Activated T-cell treated with anti-CD3 and anti-CD28 coated beads for 24 hours (primary cell): Measurements from ENCODE around the gene RPL29.

ENCODE experiments used
- DNase-seq: peaks from one replicate; pipeline ENCODE4 v3.0.0-alpha.2; 2020; ENCODE audit warnings: low read depth

Gene RPL29

DNA sequence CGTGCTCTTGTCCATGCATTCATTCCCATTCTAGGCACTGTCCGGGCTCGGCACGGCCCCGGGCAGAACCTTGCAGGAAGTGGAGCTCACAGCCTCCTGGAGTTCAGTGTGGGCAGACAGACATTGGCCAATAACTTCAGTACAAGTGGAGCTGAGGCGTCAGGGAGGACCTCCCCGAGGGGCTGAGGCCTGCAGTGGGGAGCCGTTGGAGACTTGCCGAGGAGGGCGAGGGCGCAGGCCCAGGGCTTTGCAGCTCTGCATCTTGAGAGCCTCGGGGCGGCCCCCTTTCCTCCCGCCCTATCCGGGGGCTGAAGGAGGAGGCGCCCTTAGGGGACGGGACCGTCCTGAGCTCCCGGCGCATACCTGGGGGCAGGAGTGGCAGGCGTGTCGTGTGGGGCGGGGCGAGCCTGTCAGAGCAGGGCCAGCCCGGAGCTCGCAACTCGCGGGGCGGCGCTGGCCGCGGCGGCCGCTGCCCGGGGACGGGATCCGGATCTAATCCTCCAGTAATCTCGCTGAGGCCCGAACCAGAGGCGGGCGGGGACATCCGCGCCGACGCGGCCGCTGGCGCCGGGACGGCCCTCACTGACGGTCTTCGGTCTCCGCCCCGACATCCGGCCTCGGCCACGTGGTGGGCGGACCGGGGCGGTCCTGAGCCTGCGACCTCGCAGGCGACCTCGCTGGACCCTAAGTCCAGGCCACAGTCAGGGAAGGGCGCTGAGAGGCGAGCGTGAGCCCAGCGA, 12.7 kb downstream of the RPL29 start, which contains the start of gene ACY1:
Gene ACY1, plus strand, starts transcription at position 698 of the 740 bp plus-strand sequence. CDS start 530 bp downstream, outside the sequence.
- DNase-seq = peak; percentile 73

DNA sequence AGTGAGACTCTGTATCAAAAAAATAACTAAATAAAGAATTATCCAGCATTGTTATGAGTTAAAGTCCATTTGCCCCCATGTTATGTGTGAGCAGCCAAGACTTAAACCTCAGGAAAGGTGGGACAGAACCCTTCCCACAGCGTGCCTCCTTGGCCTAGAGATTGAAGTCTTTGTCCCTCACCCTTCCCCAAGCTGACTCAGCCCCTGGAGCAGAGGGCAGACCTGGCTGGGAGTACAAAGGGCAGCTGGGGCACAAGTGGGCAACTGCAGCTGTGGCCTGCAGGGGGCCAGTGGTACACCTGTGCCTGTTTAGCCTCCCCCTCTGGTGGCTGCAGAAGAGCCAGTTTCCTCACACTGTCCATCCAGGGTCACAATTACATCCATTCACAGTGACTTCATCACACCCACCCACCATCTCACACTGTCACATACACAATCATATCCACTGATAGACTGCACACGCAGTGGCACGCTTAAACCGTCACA, 13.3 kb downstream of the RPL29 start:
- DNase-seq = no peak

DNA sequence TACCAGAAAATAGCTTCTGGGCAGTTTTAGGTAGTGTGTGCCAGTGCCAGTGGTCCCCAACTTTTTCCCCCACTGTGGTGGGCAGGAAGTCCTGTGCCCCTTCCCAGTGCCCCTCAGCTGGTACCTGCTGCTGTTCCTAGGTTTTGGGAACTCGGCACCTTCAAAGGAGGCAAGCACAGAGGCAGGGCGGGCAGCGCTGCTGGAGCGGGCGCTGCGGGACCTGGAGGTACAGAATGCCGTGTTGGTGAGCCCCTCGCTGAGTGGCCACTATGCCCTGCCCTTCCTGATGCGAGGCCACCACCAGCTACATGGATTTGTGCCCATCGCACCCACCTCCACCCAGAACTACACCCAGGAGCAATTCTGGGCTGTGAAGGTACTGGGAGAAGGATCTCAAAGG, 15.4 kb downstream of the RPL29 start:
- DNase-seq = no peak

DNA sequence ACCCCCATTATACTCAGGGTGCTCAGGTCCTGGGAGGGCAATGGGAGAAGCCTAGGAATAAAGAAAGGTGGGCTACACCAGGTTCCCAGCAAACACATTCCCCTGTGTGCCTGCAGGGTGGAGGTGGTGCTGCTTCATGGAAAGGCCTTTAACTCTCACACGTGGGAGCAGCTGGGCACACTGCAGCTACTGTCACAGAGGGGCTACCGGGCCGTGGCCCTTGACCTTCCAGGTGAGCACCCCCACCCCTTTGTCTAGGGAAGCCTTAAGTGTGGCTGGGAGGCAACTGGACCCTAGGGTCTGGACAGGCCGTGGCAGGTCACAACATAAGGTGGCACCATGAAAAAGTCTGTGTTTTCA, 17.6 kb downstream of the RPL29 start:
- no peak for DNase-seq

DNA sequence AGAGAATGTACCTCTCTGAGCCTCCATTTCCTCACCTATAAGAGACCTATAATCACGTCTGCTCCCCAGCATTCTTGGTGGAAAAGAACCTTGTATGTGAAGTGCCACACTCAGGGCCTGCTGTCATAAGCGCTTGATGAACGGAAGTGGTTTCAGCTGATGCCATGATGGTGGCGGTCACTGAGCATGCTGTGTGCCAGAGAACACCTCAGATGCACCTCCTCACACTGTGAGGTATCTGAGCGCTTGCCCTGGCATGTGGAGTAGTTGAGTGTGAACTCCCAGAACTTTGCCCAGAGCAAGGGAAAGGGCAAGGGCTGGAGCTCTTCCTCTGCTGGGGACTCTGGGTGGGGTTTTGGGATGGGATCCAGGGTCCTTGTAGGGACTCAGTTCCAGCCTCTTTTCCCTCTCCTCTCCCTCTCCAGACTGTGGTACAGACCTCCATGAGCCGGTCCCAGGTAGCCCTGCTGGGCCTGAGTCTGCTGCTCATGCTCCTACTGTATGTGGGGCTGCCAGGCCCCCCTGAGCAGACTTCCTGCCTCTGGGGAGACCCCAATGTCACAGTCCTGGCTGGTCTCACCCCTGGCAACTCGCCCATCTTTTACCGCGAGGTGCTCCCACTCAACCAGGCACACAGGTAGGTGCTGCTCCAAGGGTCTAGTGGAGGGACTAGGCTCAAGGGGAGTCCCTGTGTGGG, 18.1 kb downstream of the RPL29 start:
- no peak for DNase-seq

DNA sequence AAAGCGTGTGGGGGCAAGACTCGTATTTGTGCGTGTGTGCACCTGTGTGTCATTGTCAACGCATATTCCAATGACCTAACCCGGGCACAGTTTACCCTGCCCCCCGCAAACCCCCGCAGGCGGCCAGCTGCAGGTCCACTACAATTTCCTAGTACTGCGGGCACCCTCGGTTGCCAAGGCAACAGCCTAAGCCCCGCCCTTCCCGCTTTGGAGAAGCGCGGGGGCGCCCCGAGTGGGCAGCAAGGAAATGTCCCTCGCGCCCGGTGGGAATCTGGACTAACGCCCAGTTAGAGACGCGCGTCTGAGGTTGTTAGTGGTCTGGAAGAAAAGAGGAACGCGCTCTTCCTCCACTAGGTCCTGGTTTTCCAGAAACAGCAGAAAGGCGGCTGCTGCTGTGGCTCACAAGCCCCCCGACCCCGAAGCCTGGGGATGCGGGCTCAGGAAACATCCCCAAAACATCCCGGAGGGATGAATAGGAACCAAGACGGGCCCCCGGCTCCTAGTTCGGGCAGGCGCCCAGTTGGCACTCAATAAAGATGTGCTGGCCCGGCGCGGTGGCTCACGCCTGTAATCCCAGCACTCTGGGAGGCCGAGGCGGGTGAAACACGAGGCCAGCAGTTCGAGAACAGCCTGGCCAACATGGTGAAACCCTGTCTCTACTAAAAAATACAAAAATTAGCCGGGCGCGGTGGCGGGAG, 19.7 kb downstream of the RPL29 start:
- DNase-seq = no peak

DNA sequence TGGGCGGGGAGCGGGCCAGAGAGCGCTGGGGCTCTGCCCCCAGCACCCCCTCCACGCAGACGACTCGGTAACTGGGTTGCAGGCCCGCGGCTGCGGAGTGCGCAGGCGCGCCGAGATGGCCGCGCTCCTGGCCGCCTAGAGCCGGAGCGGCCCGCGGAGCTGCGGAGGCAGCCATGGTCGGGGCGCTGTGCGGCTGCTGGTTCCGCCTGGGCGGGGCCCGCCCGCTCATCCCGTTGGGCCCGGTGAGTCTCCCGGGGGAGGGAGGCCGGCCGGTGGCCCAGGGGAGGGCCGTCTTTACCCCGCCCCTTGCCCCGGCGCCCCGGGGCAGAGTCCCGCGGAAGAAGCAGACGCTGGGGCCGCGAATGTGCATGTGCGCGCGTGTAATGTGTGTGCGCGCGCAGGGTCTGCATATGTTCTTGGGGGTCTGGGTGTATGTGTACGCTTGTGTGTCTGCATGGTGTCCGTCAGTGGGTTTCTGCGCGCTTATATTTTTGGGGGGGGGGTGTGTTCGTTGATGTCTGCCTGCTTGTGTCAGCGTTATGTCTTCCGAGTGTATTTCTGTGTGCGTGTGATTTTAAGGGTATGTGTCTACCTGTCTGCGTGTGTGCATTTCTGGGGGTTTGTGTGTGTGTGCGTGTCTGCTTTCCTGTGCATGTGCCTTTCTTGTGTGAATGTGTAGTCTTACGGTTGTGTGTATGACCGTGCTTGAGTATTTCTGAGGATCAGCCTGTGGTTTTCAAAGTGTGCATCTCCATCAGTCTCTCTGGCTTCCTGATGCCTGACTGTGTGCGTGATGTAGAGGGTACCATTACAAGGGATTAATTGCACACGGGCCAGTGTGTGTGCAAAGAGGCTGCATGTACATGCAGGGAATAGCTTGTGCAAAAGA, 20.5 kb downstream of the RPL29 start, which contains the start of gene ABHD14A:
Gene ABHD14A, plus strand, starts transcription at position 102 of the 889 bp plus-strand sequence. Its CDS starts 72 bp downstream, at position 174.
- DNase-seq = peak; percentile 54

DNA sequence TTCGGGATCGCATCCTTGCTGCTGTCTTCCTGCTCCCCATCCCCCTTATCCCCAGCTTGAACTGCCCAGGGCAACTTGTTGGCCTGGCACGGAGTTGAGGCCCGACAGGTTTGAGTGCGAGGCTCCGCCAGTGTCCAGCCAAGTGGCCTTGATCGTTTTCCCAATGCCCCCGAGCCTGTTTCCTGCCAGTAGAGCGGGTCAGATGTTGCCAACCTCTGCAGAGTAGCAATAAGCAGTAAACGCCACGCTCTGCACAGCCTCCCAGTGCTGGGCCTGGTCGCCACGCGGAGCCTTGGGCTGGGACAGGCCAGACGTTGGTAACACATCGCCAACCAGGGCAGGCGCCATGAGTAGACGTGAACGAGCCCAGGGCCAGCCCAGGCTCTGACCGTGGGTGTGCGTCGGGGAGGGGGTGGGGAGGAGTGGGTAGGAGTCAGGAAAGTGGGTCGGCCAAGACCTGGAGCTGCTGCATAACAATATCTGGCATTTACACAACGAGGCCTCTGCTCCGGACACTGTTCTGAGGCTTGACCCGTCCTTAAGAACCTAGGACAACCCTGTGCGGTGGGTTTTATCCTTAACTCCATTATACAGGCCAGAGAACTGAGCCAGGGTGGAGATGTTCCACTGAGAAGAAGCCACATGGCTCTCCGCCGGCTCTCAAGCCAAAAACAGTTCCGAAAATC, 21.3 kb downstream of the RPL29 start:
- DNase-seq = no peak

DNA sequence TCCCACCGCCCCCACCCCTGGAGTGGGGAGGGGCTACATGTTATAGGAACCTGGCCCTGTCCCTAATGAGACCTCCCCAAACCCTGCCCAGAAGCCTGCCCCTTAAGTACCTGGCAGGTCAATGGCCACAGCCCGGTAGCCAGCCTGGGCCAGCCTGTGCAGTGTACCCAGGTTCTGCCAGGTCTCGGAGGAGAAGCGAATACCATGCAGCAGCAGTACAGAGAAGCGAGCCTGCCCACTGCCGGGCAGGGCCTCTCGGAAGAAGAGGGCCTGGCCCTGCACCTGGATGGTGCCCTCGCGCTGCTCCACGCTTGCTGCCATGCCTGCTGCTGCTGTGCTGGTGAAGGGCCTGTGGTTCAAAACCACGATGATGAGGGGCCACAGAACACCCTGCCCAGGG, 24.3 kb downstream of the RPL29 start:
- DNase-seq = no peak

DNA sequence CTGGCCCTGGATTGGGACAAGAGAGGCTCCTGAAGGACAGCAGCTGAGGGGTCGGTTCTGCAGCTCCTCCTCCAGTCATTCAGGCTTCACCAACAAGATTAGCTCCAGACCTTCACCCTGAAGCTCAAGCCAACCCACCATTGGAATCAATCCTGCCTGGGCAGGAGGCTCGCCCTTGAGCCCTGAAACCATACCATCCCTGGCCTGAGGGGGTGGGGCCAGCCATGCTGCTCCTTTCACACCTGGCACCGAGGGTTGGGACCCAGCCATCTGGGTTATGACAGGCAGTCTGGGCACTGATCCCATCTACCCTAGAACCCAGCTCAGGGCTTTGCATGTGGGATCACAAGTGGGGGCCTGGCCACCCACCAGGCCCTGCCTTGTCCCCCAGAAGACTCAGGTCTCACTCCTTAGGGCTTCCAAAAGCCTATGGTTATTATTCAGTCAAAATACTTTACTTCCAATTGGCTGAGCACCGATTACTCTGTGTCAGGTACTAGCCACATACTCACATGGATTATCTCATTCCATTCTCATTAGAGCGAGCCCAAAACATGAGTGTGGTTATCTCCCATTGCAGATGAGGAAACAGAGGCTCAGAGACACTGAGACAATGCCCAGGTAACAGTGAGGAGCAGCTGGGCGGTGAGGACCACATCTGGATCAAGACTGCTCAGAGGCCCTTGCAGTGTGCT, 24.9 kb downstream of the RPL29 start:
- no peak for DNase-seq

DNA sequence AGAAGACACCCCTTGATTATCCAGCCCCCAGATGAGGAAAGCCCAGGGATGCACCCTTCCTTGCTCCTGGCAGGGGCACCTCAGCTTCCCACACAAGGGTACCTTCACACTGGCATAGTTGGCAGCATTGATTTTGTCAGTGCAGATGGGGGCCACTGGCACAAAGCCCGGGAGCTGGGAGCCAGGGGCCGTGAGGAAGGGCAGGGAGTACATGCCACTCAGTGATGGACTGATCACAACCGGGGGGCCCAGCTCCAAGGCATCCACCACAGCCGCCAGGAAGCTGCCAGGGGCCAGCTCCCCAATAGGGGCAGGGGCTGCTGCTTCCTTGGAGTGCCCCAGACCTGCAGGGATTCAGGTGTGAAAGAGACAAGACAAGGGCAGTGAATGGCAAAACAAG, 25.9 kb downstream of the RPL29 start:
- DNase-seq = no peak

DNA sequence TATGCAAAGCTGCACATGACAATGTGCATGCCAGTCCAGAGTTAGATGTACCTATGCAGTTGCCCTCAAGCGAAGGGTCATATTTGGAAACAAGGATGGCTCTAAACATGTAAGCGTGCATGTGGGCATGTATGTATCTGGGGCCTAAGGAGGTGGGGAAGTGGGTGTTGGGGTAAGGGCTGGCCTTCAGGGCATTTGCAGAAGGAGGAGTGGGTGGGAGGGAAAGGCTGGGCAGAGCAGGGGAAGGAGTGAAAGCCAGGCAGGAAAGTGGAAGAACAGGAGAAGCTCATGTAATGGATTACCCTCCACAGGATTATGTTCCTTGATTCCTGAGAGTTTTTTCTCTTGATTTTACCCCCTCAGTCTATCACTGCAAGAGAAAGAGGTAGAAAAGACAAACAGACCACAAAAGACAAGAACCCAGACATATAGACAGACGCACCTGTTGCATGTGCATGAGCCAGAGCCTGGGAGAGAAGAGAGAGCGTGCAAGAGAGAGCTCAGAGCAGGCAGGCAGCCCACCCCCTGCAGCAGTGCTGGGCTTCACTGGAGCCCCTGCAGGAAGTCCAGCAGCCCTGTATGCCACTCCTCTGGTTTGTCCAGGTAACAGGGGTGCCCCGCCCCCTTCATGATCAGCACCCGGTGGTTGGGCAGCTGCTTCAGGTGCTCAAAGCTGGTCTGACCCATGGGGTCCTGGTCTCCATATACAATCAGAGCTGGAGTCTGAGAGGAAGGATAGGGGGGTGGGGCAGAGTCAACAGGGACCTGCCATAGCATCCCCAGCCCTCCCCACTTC, 26.6 kb downstream of the RPL29 start:
- DNase-seq = no peak

DNA sequence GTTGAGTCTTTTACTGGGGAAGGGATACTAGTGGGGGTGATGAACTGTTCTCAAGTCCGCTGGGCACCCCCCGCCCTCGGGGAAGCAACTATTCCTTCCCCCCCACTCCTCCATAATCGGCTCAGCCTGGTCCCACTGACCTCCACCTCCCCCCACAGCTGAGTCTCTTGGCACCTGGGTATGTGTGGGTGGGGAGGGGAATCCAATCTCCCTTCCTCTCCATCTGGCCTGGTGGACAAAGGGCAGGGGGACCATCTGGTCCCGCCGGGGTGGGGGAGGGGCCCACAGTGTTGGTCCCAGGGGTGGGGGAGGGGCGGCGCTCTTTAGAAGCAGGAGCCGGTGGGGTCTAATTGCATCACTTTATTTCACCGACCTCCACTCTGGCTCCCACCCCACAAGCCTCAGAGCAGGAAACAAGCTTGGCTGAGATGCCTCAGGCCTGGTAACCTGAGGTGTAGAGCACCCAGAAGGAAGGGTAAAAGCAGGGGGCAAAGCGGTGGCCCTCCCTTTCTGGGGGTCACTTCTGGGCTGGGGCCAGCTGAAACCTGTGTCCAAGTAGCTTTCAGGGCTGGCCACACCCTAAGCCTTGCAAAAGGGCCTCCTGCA, 27.4 kb downstream of the RPL29 start:
- no peak for DNase-seq

DNA sequence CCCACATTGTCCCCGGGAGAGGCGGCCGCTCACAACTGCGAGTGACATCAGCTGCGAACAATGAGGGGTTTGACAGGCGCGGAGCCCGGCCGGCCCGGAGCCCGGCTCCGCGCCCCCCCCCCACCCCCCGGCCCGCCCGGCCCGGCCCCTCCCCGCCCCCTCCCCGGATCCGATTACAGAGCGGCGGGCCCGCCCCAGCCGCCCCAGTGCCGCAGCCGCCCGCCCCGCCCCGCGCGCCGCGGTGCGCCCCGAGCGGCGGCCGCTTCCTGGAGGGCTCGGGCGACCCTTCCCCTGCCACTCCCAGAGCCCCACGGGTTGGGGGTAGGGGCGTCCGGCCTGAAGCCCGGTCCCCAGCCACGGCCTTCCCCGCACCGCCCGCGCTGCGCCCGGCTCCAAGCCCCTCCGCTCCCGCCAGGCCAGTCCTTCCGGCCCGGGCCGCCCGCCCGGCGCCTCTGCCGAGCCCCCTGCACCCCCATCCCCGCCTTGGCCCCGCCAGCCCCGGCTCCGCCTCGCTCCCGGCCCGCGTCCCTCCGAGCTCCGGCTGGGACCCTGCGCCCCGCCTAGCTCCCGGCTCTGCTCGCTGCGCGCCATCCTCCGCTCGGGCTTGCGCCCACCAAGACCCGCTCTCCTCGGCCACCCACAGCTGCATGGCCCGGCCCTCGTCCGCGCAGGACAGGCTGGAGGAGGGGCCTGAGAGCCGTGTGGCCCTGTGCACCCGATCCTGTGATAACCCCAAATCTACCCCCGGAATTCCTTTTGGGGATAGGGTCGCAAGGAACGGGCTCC, 28.1 kb downstream of the RPL29 start, which contains the start of gene PCBP4:
Gene PCBP4, minus strand, starts transcription at position 71 of the 786 bp plus-strand sequence. CDS start 6,214 bp downstream, outside the sequence.
- DNase-seq = no peak

DNA sequence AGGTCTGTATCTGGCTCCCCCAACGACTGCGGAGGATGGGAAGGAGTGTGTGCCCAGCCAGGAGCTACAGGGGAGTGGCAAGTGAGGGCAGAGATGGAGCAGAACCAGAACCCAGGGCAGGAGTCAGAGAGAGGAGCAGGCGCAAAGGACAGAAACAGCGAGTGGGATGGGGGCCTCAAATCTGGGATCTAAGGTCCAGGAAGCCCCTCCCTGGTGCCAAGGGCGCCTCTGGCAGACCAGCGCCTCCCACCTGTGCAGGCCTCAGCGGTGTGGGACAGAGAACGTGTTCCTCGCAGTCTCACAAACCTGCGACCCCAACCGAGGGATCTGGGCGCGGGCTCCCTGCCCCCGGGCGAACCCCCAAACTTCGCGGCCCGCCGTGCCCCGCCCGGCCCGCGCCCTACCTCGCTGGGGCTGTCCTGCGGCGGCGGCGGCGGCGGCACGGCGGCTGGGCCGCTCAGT, 28.7 kb downstream of the RPL29 start:
- DNase-seq = no peak

DNA sequence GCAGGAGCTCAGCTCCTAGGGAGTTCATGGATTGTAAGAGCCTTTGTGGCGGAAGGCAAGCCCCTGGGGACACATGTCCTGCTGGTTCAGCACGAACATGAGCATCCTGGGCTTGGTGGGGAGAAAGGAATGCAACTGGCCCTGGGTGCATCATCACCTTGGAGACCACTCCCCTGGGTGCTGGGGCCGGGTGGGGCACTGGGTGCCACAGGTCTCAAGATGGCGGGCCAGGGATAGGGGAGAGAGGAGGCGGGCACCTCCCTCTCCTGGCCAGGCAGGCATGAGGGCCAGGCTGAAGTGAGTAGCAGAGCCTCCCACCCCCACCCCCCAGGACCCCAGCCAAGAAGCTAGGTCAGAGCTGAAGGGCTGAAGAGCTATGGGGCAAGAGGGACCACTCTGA, 29.2 kb downstream of the RPL29 start:
- no peak for DNase-seq

DNA sequence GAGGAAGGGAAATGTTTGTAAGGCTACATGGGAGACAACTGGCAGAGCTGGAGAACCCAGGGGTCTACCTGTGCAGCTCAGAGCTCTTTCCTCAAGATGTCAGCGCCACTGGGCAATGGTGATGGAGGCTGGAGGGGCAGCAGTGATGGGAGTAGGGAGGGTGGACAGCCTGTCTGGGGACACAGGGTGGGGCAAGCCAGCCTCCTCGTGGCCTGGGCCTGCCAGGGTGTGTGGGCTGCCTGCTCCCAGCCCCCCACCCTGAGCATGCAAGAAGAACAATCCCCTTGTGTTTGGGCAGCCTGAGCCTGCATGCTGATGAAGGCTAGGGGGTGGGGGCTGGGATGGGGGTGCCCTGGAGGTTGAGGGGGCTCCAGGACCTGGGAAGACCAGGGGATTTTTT, 29.7 kb downstream of the RPL29 start:
- no peak for DNase-seq

DNA sequence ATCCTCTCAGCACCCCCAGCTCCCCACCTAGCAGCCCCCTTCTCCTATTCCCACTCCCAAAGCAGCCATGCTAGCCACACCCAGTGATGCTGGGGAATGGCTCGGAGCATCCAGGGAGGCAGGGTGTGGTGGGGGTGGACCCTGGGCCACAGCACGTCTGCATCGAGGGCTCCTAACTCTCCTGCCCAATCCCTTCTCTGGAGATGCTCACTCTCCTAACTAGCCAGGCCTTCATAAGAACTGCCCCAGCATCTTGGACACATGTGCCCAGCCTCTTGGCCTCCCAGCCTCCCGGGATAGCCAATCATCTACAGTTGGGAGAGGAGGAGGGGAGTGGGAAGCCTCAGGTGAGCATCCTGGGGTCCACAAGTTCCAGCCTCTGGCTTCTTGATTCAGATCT, 31.2 kb downstream of the RPL29 start:
- no peak for DNase-seq
